Gastroesophageal sphincter (tissue), 3 donors: Measurements from ENCODE around the gene USP32.

ENCODE experiments used
- CTCF ChIP-seq, 4 experiments: fragments of 200-600 bp in 2 of 4; fragments of 450-650 bp in 2 of 4; sonication (generic) in 1 of 4; IDR thresholded peaks; one replicate each; pipeline ENCODE4 v1.5.1; 2017 to 2019; ENCODE audit warnings: antibody characterized with exemption in 4 of 4, mild to moderate bottlenecking in 2 of 4, moderate library complexity in 2 of 4
- EP300 ChIP-seq: sonication (generic); formaldehyde crosslinking; IDR thresholded peaks from one replicate; pipeline ENCODE4 v1.6.1; 2017; ENCODE audit warnings: antibody characterized with exemption, mild to moderate bottlenecking
- POLR2AphosphoS5 ChIP-seq: sonication (generic); formaldehyde crosslinking; IDR thresholded peaks from one replicate; pipeline ENCODE4 v1.6.1; 2017; ENCODE audit warnings: antibody characterized with exemption

- TF ChIP-seq CTCF (IDR thresholded peaks at IDR 0.05) (no peak), EP300 (no peak), POLR2AphosphoS5 (no peak)
Measured at GRCh38 chr17:60436676-60437075, 44.7 kb upstream of the USP32 start.
